ENCODE results near the gene ATP8B2. TPM values are rescaled to one million over a fixed set of nuclear protein-coding genes. Genes with fewer than 3 reads are reported as not detected.
"Not testable (repeated sequence)": the region's sequence is repeated elsewhere in the genome, so short reads cannot be mapped to it uniquely, and the experiment has no call there.

ATP8B2 gene, protein sequence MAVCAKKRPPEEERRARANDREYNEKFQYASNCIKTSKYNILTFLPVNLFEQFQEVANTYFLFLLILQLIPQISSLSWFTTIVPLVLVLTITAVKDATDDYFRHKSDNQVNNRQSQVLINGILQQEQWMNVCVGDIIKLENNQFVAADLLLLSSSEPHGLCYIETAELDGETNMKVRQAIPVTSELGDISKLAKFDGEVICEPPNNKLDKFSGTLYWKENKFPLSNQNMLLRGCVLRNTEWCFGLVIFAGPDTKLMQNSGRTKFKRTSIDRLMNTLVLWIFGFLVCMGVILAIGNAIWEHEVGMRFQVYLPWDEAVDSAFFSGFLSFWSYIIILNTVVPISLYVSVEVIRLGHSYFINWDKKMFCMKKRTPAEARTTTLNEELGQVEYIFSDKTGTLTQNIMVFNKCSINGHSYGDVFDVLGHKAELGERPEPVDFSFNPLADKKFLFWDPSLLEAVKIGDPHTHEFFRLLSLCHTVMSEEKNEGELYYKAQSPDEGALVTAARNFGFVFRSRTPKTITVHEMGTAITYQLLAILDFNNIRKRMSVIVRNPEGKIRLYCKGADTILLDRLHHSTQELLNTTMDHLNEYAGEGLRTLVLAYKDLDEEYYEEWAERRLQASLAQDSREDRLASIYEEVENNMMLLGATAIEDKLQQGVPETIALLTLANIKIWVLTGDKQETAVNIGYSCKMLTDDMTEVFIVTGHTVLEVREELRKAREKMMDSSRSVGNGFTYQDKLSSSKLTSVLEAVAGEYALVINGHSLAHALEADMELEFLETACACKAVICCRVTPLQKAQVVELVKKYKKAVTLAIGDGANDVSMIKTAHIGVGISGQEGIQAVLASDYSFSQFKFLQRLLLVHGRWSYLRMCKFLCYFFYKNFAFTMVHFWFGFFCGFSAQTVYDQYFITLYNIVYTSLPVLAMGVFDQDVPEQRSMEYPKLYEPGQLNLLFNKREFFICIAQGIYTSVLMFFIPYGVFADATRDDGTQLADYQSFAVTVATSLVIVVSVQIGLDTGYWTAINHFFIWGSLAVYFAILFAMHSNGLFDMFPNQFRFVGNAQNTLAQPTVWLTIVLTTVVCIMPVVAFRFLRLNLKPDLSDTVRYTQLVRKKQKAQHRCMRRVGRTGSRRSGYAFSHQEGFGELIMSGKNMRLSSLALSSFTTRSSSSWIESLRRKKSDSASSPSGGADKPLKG
- total RNA-seq (2014; rRNA removed; shearing (Covaris generic)): 14.5 and 16.8 TPM in 2 replicates
- polyA plus RNA-seq (2014; cell fraction: nucleus; rRNA removed): 16.6 and 27.7 TPM in 2 replicates

DNA sequence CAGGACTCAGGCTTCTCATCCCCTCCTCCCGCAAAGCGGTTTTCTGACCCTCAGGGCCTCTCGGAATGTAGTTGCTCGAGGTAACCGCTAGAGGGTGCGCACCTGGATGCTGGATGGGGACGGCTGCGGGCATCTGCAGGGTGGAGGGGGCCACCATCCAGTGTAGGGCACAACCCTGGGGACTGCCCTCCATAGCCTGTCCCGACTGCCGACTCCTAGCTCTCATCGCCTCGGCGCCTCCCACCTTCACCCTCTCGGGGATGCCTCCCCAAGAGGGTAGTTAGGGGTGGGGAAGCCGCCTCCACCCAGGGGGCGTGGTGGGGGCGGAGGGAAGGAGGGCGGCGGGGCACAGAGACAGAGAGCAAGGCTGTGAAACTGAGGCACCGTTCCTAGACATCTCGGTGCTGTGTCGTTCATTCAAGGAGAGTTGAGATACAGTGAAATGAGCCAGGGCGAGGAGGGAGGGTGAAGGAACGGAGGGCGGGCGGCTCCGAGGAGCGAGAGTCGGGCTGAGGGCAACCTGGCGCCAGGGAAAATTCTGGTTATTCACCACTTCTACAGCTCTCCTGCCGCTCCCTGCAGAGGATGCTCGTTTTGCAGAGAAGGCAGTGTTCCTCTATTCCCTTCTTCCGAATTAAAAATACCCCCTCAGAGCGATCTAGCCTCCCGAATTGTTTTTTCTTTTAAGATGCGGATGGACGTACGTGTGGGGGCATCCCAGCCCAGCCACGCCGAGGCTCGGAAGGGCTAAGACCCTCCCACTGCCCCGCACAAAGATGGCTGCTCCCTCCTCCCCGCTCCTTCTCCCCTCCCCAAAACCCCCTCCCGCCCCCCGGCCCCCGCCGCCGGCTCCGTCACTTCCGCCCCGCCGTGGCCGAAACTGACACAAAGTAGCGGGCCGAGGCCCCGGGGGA is at the start of gene ATP8B2:
TSS of gene ATP8B2 (plus strand) at position 857 of the 914 bp plus-strand sequence. CDS start 2,617 bp downstream, outside the sequence.
- peak; percentile 83 for DNase-seq (ENCODE audit: extremely low read depth, low read depth)

DNA sequence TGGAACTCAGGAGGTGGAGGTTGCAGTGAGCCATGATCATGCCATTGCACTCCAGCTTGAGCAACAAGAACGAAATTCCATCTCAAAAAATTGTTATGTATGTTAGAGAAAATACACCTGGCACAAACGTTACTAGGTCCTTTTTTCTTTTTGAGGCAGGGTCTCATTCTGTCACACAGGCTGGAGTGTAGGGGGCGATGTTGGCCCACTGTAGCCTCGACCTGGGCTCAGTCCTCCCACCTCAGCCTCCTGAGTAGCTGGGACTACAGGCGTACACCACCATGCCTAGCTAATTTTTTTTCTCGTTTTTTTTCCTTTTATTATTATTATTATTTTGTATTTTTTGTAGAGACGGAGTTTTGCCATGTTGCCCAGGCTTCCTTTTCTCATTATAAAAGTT is 48.5 kb upstream of the ATP8B2 start:
- DNase-seq (ENCODE audit: extremely low read depth, low read depth): peak; percentile 25

DNA sequence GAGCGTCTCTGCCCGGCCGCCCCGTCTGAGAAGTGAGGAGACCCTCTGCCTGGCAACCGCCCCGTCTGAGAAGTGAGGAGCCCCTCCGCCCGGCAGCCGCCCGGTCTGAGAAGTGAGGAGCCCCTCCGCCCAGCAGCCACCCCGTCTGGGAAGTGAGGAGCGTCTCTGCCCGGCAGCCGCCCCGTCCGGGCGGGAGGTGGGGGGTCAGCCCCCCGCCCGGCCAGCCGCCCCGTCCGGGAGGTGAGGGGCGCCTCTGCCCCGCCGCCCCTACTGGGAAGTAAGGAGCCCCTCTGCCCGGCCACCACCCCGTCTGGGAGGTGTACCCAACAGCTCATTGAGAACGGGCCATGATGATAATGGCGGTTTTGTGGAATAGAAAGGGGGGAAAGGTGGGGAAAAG is 37.7 kb upstream of the ATP8B2 start:
- DNase-seq (ENCODE audit: extremely low read depth, low read depth): not testable (repeated sequence)

DNA sequence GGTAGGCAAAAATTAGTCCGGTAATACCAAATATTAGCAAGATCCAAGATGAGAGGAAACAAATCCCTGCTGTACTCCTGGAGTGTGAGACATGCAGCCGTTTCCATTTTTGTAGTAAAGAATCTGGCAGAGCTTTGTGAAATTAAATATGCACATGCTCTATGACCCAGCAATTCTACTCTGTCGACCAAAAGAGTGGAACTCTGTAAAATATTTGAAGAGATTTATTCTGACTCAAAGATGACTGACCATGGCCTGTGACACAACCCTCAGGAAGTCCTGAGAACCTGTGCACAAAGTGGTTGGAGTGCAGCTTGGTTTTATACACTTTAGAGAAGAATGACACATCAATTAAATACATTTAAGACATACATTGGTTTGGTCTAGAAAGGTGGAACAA is 36.7 kb upstream of the ATP8B2 start:
- no peak for DNase-seq (ENCODE audit: extremely low read depth, low read depth)

DNA sequence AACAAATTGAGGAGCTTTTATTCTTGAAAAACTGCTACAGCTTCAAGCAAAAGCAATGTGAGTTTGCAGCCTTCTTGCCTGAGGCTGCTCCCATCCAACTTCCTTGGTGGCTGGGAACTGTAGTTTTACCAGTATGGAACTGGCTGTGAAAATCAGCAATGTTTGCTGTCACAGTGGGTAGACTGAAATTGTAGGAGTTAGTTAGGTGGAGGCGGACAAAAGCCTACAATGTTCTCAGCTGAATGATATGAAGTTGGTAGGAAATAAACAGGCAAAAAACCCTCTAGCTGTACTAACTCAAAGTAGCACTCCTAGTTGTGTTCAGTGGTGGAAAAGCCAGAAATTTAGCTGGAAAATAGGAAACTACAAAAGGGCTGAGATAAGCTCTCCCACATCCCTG is 34.4 kb upstream of the ATP8B2 start:
- DNase-seq (ENCODE audit: extremely low read depth, low read depth): no peak

DNA sequence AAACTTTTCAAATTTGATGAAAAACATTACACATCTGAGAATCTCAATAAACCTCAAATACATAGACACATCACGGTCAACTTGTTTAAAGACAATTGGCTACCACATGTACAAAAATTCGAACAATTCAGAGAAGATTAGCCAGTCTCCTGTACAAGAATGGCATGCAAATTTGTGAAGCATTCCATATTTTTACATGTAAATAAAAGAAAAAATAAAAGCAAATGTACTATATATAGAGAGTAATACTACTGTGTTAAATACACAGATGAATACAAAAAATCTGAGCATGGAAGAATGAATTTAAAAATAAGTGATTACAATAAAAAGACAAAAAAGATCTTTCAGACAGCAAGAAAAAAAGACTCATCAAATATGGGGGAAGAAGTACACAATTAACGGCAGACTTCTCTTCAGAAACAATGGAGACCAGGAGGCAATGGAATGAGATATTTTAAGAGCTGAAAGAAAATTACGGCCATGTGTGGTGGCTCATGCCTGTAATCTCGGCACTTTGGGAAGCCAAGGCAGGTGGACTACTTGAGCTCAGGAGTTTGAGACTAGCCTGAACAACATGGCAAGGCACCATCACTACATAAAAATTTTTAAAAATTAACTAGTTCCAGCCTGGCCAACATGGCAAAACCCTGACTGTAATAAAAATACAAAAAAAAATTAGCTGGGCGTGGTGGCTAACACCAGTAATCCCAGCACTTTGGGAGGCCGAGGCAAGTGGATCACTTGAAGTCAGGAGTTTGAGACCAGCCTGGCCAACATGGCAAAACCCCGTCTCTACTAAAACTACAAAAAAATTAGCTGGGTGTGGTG is 29.7 kb upstream of the ATP8B2 start:
- DNase-seq (ENCODE audit: extremely low read depth, low read depth): no peak

DNA sequence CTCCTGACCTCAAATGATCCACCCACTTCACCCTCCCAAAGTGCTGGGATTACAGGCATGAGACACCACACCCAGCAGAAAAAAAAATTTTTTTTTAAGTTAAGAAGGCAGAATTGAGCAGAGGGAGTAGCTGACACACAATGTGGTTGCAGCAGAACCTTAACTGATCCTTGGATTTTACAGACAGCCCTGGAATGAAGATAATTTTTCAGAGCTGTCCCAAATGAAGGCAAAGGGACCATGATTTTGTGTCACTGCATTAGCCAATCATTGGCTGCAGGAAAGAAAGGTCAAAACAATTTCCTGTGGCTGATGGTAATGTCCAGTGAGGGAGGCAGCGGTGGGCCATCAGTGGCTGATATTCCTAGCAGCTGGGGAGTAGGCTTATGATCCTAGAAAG is 23.7 kb upstream of the ATP8B2 start:
- DNase-seq (ENCODE audit: extremely low read depth, low read depth): no peak

DNA sequence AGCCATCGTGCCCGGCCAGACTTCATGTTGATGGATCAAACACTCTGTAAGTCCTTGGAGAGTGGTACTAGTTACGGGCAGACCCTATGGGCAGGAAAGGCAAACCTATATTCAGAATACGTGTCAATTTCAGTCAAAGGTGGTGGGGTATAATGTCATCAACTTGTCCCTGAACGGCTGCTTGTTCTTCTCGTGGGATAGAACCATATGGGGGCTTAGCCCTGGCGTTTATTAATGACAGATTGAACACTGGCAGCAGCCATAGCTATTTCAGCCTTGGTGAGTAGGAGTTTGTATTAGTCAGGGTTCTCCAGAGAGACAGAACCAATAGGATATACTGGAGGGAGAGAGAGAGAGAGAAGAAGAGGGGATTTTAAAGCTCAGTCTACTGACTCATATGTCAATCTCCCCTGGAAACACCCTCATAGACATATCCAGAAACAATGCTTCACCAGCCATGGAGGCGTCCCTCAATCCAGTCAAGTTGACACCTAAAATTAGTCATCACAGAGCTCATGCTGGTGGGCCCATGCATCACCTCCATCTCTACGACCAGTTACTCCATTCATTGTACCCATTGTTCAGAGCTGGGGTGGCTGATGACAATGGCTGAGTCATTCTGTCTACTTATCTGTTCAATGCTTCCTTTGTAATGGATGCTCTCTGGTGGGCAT is 20.5 kb upstream of the ATP8B2 start:
- DNase-seq (ENCODE audit: extremely low read depth, low read depth): no peak

DNA sequence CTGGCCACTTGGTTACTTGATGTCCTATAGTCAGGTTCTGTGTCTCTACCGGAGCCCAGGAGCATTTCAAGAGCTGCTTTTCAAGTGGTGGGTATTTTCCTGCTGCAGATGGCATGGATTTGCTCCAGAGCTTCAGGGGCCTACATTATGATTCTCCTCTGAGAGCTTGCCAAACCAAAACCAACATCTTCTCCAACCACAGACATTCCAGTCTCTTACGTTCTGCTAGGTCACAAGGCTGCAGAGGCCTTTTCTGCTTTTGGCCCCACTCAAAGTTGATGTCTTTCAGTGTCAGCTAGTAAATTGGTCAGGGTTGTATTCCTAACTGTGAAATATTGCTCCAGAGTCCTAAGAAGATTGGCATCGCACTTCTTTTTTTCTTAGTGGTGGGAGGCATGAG is 19.2 kb upstream of the ATP8B2 start:
- no peak for DNase-seq (ENCODE audit: extremely low read depth, low read depth)

DNA sequence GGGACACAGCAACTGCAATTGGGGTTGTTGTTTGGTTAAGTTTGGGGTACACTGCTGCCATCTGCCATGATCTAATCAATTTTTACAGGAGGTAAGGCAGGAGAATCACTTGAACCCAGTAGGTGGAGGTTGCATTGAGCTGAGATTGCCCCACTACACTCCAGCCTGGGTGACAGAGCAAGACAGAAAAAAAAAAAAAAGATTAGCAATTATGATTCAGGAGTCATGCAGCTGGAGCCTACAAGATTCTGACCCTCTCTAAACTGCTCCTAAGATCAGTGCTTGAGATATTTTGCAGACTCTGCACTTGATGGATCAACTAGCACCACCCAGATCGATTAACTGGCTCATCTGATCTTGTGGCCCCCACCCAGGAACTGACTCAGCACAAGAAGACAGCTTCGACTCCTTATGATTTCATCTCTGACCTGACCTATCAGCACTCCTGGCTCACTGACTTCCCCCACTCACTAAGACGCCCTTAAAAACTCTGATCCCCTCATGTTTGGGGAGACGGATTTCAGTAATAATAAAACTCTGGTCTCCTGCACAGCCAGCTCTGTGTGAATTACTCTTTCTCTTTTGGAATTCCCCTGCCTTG is 17.6 kb upstream of the ATP8B2 start:
- DNase-seq (ENCODE audit: extremely low read depth, low read depth): not testable (repeated sequence)

DNA sequence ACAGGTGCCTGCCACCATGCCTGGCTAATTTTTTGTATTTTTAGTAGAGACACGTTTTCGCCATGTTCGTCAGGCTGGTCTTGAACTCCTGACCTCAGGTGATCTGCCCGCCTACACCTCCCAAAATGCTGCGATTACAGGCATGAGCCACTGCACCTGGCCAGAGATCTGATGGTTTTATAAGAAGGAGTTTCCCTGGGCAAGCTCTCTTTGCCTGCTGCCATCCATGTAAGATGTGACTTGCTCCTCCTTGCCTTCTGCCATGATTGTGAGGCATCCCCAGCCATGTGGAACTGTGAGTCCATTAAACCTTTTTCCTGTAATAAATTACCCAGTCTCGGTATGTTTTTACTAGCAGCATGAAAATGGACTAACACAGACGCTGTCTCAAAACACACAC is 16.2 kb upstream of the ATP8B2 start:
- DNase-seq (ENCODE audit: extremely low read depth, low read depth): not testable (repeated sequence)

DNA sequence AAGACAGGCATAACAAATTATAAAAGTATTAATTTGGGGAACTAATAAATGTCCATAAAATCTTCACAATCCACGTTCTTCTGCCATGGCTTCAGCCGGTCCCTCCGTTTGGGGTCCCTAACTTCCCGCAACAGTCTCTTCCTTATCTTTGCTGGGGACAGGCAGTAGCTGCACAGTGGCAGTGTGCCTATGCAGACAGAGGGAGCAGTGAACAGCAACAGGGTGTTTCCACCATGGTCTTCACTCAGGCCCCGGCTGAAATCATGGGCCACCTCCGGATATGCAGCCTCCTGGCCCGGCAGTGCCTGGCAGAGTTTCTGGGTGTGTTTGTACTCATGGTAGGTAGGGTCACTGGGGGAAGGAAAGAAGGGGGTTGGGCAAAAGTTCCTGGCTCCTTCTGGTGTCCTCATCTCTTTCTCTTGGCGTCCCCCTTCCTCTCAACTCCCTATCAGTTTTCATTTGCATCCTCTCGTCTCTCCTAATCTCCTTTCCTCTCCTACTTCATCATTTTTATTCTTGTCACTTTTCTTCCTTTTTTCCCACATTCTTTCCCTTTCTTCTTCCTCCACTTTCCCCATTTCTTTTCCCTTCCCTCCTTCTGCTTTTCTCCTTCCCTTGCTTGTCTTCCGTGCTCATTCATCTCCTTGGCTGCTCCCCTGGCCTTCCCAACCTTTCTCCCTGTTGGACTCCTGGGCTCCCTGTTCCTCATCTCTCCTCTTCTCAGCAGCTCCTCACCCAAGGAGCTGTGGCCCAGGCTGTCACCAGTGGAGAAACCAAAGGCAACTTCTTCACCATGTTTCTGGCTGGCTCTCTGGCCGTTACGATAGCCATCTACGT is 12.9 kb upstream of the ATP8B2 start:
- not testable (repeated sequence) for DNase-seq (ENCODE audit: extremely low read depth, low read depth)

DNA sequence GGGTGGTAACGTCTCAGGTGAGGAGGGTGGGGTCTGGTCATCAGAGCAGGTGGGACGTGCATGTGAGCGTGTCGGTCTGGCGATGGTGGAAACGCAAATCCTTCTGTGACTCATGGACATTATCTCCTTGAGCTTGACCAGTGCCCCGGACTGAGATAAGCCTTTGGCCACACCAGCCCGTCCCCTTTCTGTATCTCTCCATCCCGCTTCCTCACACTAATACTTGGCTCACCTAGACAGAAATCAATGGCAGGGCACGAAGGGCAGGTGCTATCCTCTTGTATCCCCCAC is 12.3 kb upstream of the ATP8B2 start:
- no peak for DNase-seq (ENCODE audit: extremely low read depth, low read depth)

DNA sequence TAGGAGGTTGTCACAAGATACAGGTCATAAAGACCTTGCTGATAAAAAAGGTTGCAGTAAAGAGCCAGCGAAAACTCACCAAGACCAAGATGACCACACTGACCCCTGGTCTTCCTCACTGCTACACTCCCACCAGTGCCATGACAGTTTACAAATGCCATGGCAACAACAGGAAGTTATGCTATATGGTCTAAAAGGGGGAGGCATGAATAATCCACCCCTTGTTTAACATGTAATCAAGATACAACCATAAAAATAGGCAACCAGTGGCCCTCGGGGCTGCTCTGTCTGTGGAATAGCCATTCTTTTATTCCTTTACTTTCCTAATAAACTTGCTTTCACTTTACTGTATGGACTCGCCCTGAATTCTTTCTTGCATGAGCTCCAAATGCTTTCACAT is 11.1 kb upstream of the ATP8B2 start:
- DNase-seq (ENCODE audit: extremely low read depth, low read depth): not testable (repeated sequence)

DNA sequence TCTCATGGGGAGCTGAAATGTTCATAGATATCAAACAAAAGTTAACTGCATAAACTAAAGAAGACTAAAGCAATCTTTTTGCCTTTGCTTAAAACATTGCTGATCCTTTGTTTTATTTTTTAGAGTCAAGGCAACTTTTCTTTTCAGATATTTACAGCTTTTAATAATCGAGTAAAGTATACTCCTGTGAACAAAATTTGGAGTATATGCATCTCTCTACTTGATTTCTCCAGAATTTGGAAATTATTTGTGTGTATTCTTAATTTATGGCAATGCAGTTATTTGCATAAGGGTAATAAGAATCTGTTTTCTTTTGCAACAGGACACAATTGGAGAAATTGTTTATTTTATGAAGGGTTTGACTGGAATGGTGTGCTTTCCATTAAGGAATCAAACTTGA is 8.6 kb upstream of the ATP8B2 start:
- DNase-seq (ENCODE audit: extremely low read depth, low read depth): no peak

DNA sequence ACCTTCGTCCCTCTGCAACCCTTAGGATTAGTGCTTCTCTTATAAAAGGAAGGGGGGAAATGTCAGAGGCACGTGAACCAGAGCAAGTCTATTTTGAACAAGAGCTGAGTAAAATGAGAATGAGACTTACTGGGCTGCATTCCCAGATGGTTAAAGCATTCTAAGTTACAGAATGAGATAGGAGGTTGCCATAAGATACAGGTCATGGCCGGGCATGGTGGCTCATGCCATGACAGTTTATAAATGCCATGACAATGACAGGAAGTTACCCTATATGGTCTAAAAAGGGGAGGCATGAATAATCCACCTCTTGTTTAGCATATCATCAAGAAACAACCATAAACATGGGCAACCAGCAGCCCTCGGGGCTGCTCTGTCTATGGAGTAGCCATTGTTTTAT is 6.9 kb upstream of the ATP8B2 start:
- no peak for DNase-seq (ENCODE audit: extremely low read depth, low read depth)

DNA sequence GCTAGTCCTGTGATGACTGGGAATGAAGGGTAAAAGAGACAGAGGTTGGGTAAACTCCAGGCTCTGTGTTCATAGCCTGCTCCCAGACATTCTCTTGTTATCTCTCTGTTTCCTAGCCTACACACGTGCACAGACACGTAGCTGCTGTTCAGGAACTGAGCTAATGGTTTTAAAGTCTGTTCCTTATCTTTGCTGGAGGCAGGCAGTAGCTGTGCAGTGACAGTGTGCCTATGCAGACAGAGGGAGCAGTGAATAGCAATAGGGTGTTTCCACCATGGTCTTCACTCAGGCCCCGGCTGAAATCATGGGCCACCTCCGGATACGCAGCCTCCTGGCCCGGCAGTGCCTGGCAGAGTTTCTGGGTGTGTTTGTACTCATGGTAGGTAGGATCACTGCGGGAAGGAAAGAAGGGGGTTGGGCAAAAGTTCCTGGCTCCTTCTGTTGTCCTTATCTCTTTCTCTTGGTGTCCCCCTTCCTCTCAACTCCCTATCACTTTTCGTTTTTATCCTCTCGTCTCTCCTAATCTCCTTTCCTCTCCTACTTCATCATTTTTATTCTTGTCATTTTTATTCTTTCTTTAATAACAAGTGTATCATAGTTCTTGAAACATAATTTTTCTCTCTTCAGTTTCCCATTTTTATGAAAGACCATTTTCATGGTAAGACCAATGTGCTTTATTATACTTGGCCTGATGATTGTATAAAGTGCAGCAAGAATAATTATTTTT is 4.3 kb upstream of the ATP8B2 start, which contains the start of gene AQP10:
TSS of gene AQP10 (plus strand) at position 212 of the 727 bp plus-strand sequence. CDS start at position 275, 63 bp downstream.
- no peak for DNase-seq (ENCODE audit: extremely low read depth, low read depth)

Data from NCI-H460 (cell line).